Spinal cord (tissue), 10 donors: ENCODE data around the gene FGF11. TPM values are rescaled to one million over a fixed set of nuclear protein-coding genes. Genes with fewer than 3 reads are reported as not detected.
"Not testable (repeated sequence)": the region's sequence is repeated elsewhere in the genome, so short reads cannot be mapped to it uniquely, and the experiment has no call there.

Experiments
- DNase-seq, 6 donors: peaks; one replicate each; pipeline versions ENCODE4 v3.0.0 to v3.0.0-alpha.2; 2013 to 2015; ENCODE audit warnings: low spot score in 6 of 6, low read depth in 4 of 6
- H3K27ac ChIP-seq: one replicate; pipeline ENCODE4 v1.5.1; 2013; ENCODE audit warnings: low read depth, low read length, control low read depth
- H3K27me3 ChIP-seq: one replicate; pipeline ENCODE4 v1.6.1; 2013; ENCODE audit warnings: low read length; ENCODE audit not compliant: control insufficient read depth, insufficient read depth
- H3K36me3 ChIP-seq: one replicate; pipeline ENCODE4 v1.6.1; 2013; ENCODE audit warnings: low read length; ENCODE audit not compliant: control insufficient read depth, insufficient read depth
- H3K4me1 ChIP-seq: one replicate; pipeline ENCODE4 v1.6.1; 2013; ENCODE audit warnings: low read length; ENCODE audit not compliant: control insufficient read depth, insufficient read depth
- H3K4me3 ChIP-seq: one replicate; pipeline ENCODE4 v1.5.1; 2013; ENCODE audit warnings: low read depth, low read length, control low read depth
- H3K9me3 ChIP-seq: one replicate; pipeline ENCODE4 v1.6.1; 2013; ENCODE audit warnings: low read length; ENCODE audit not compliant: control insufficient read depth, insufficient read depth
- WGBS: methylation state at CpG from one replicate; pipeline ENCODE4 v1.1.5; 2013; ENCODE audit warnings: missing lambda C conversion rate; ENCODE audit not compliant: insufficient coverage; 5-methylcytosine and 5-hydroxymethylcytosine counted together
- polyA plus RNA-seq, 2 donors: library from polyadenylated mRNA; unstranded; fragments of 120-200 nt; gene quantifications; one replicate each; pipeline ENCODE4 v1.2.1, GENCODE V29; 2013; ENCODE audit not compliant: insufficient read length in 2 of 2
- total RNA-seq, 2 donors: library from RNA; depleted of rRNA in 1 of 2; stranded (reverse); fragments of 120-200 nt in 1 of 2; fragments of >200 nt in 1 of 2; gene quantifications; one replicate each; pipeline versions ENCODE4 v1.2.3 to v1.2.4, GENCODE V29; 2013 to 2014
- donor health status: healthy.

FGF11 gene
- total and polyA plus RNA-seq, 4 donors: 11.2 to 42.2 (median 29.2) TPM

GRCh38 chr17:7476494-7476893 is 37.2 kb downstream of the FGF11 start:
- H3K9me3 ChIP-seq: no peaks in the 10 kb centered on the region
- peaks cover 8% of the 10 kb centered on the region for H3K36me3 ChIP-seq
- H3K4me1 ChIP-seq: peaks cover 41% of the 10 kb centered on the region
- no peaks in the 10 kb centered on the region for H3K27me3 ChIP-seq
- H3K4me3 ChIP-seq: no peak overlapping the region
- 61% methylated on average over 3 of the region's 3 CpGs for WGBS
- DNase-seq: no peak
- H3K27ac ChIP-seq: no peak overlapping the region

GRCh38 chr17:7476951-7477350 is 37.6 kb downstream of the FGF11 start:
- Histone ChIP-seq H3K27ac (no peak overlapping the region), H3K9me3 (no peaks in the 10 kb centered on the region), H3K4me3 (no peak overlapping the region), H3K27me3 (no peaks in the 10 kb centered on the region), H3K4me1 (peaks cover 46% of the 10 kb centered on the region), H3K36me3 (peaks cover 11% of the 10 kb centered on the region)
- 75% methylated on average over 5 of the region's 5 CpGs for WGBS
- no peak for DNase-seq

- Histone ChIP-seq H3K4me3 (peak overlapping the region; percentile 65), H3K36me3 (peaks cover 12% of the 10 kb centered on the region), H3K9me3 (no peaks in the 10 kb centered on the region), H3K4me1 (peaks cover 52% of the 10 kb centered on the region), H3K27ac (peak overlapping the region; percentile 94), H3K27me3 (no peaks in the 10 kb centered on the region)
- 28% methylated on average over 24 of the region's 26 CpGs for WGBS
- DNase-seq: peak in 2 of 6 donors; percentile 25 to 47
These were observed 38.3 kb downstream of the FGF11 start for GRCh38 chr17:7477392-7478275.

- WGBS: 20% methylated on average over 36 of the region's 40 CpGs
- H3K9me3 ChIP-seq: no peaks in the 10 kb centered on the region
- peak overlapping the region; percentile 94 for H3K27ac ChIP-seq
- no peaks in the 10 kb centered on the region for H3K27me3 ChIP-seq
- H3K36me3 ChIP-seq: peaks cover 12% of the 10 kb centered on the region
- peaks cover 62% of the 10 kb centered on the region for H3K4me1 ChIP-seq
- peak overlapping the region; percentile 65 for H3K4me3 ChIP-seq
- peak in 2 of 6 donors; percentile 23 to 75 for DNase-seq
These were observed 39.2 kb downstream of the FGF11 start for GRCh38 chr17:7478276-7479212.

- peaks cover 7% of the 10 kb centered on the region for H3K36me3 ChIP-seq
- no peaks in the 10 kb centered on the region for H3K27me3 ChIP-seq
- peak in 3 of 6 donors; percentile 47 to 84 (median 84) for DNase-seq
- 0% methylated on average over 77 of the region's 92 CpGs for WGBS
- H3K4me1 ChIP-seq: peaks cover 63% of the 10 kb centered on the region
- peak within 1 kb of the TSS; percentile 65 for H3K4me3 ChIP-seq
- peak within 1 kb of the TSS; percentile 94 for H3K27ac ChIP-seq
- H3K9me3 ChIP-seq: no peaks in the 10 kb centered on the region
These were observed 40.1 kb downstream of the FGF11 start, which contains the start of gene ZBTB4 for GRCh38 chr17:7479213-7480088. Gene ZBTB4 (minus strand): TSS chr17:7479631. CDS start chr17:7466801, 12,830 bp downstream.

- no peak for DNase-seq
- Histone ChIP-seq H3K4me3 (peak overlapping the region; percentile 65), H3K27ac (peak overlapping the region; percentile 94), H3K4me1 (peaks cover 63% of the 10 kb centered on the region), H3K36me3 (peaks cover 7% of the 10 kb centered on the region), H3K9me3 (no peaks in the 10 kb centered on the region), H3K27me3 (no peaks in the 10 kb centered on the region)
- 7% methylated on average over 5 of the region's 8 CpGs for WGBS
These were observed 40.7 kb downstream of the FGF11 start for GRCh38 chr17:7480089-7480384.

GRCh38 chr17:7481275-7481674 is 42.0 kb downstream of the FGF11 start, which contains the start of gene SLC35G6:
Gene SLC35G6 (plus strand): TSS chr17:7481446. CDS start chr17:7481517, 71 bp downstream.
- H3K27me3 ChIP-seq, H3K36me3 ChIP-seq, H3K9me3 ChIP-seq, DNase-seq: not testable (repeated sequence)
- WGBS: no CpG with 5 or more reads among the region's 4 CpGs
- H3K27ac ChIP-seq: peak within 1 kb of the TSS; percentile 94
- peaks cover 68% of the 10 kb centered on the region for H3K4me1 ChIP-seq
- peak within 1 kb of the TSS; percentile 65 for H3K4me3 ChIP-seq

- H3K27ac ChIP-seq, H3K27me3 ChIP-seq, DNase-seq, H3K4me3 ChIP-seq, H3K9me3 ChIP-seq, H3K36me3 ChIP-seq: not testable (repeated sequence)
- H3K4me1 ChIP-seq: peaks cover 69% of the 10 kb centered on the region
- WGBS: 87% methylated on average over 27 of the region's 31 CpGs
These were observed 42.8 kb downstream of the FGF11 start for GRCh38 chr17:7481842-7482741.
